Measurements from ENCODE around the gene ADORA1.

Gene ADORA1

GRCh38 chr1:203140743-203141520 lies 13.4 kb downstream of the ADORA1 start:
- no peak for DNase-seq (ENCODE audit: low read depth in 2 of 2)

GRCh38 chr1:203142124-203142523 lies 14.6 kb downstream of the ADORA1 start:
- no peak for DNase-seq (ENCODE audit: low read depth in 2 of 2)

GRCh38 chr1:203142684-203143408 lies 15.3 kb downstream of the ADORA1 start:
- DNase-seq (ENCODE audit: low read depth in 2 of 2): no peak

GRCh38 chr1:203143641-203144040 lies 16.1 kb downstream of the ADORA1 start:
- DNase-seq (ENCODE audit: low read depth in 2 of 2): no peak

- DNase-seq (ENCODE audit: low read depth in 2 of 2): no peak
Measured at GRCh38 chr1:203144661-203145060, 17.1 kb downstream of the ADORA1 start.

- DNase-seq (ENCODE audit: low read depth in 2 of 2): no peak
Measured at GRCh38 chr1:203145321-203146041, 18.0 kb downstream of the ADORA1 start.

- DNase-seq (ENCODE audit: low read depth in 2 of 2): no peak
Measured at GRCh38 chr1:203146042-203146369, 18.5 kb downstream of the ADORA1 start.

- DNase-seq (ENCODE audit: low read depth in 2 of 2): no peak
Measured at GRCh38 chr1:203146537-203146936, 19.0 kb downstream of the ADORA1 start.

- no peak for DNase-seq (ENCODE audit: low read depth in 2 of 2)
Measured at GRCh38 chr1:203147376-203147775, 19.9 kb downstream of the ADORA1 start.

GRCh38 chr1:203148127-203148526 lies 20.6 kb downstream of the ADORA1 start:
- DNase-seq (ENCODE audit: low read depth in 2 of 2): no peak

- no peak for DNase-seq (ENCODE audit: low read depth in 2 of 2)
Measured at GRCh38 chr1:203148579-203148978, 21.1 kb downstream of the ADORA1 start.

- no peak for DNase-seq (ENCODE audit: low read depth in 2 of 2)
Measured at GRCh38 chr1:203149188-203149840, 21.8 kb downstream of the ADORA1 start.

GRCh38 chr1:203150511-203151297 lies 23.2 kb downstream of the ADORA1 start:
- DNase-seq (ENCODE audit: low read depth in 2 of 2): no peak

GRCh38 chr1:203151362-203152157 lies 24.0 kb downstream of the ADORA1 start:
- DNase-seq (ENCODE audit: low read depth in 2 of 2): no peak

- no peak for DNase-seq (ENCODE audit: low read depth in 2 of 2)
Measured at GRCh38 chr1:203152158-203153034, 24.9 kb downstream of the ADORA1 start.

- no peak for DNase-seq (ENCODE audit: low read depth in 2 of 2)
Measured at GRCh38 chr1:203153051-203153988, 25.8 kb downstream of the ADORA1 start.

GRCh38 chr1:203153989-203154821 lies 26.7 kb downstream of the ADORA1 start:
- no peak for DNase-seq (ENCODE audit: low read depth in 2 of 2)

Data from stimulated activated CD8-positive, alpha-beta memory T cell treated with anti-CD3 and anti-CD28 coated beads, Interleukin-7, amount 100 ng/mL, for 4 hours (primary cell).